IgD-negative memory B cell (primary cell): Measurements from ENCODE around the gene VNN1. TPM values are rescaled to one million over a fixed set of nuclear protein-coding genes. Genes with fewer than 3 reads are reported as not detected.
"Not testable (repeated sequence)": the region's sequence is repeated elsewhere in the genome, so short reads cannot be mapped to it uniquely, and the experiment has no call there.

Source experiments
- H3K27ac Mint-ChIP-seq, 3 donors: one replicate each; pipeline ENCODE4 v1.8.0; 2020 to 2022; ENCODE audit warnings: mild to moderate bottlenecking in 3 of 3, mixed read lengths in 3 of 3, moderate library complexity in 1 of 3
- H3K27me3 Mint-ChIP-seq: one replicate; pipeline ENCODE4 v1.8.0; 2021; ENCODE audit warnings: mixed read lengths
- H3K36me3 Mint-ChIP-seq: one replicate; pipeline ENCODE4 v1.8.0; 2020; ENCODE audit warnings: mild to moderate bottlenecking, mixed read lengths
- H3K4me1 Mint-ChIP-seq, 3 donors: one replicate each; pipeline ENCODE4 v1.8.0; 2020 to 2022; ENCODE audit warnings: mixed read lengths in 3 of 3, mild to moderate bottlenecking in 1 of 3
- H3K4me3 Mint-ChIP-seq, 4 donors: one replicate each; pipeline ENCODE4 v1.8.0; 2020 to 2022; ENCODE audit warnings: mild to moderate bottlenecking in 4 of 4, mixed read lengths in 4 of 4, moderate library complexity in 3 of 4
- H3K9me3 Mint-ChIP-seq, 3 donors: one replicate each; pipeline ENCODE4 v1.8.0; 2020 to 2021; ENCODE audit warnings: mixed read lengths in 3 of 3, mild to moderate bottlenecking in 1 of 3
- polyA plus RNA-seq: library from polyadenylated mRNA; unstranded; fragments of 300-500 nt; fragmentation: Illumina TruSeq; gene quantifications from one replicate; pipeline ENCODE4 v1.2.3, GENCODE V29; 2021

Gene VNN1
- polyA plus RNA-seq, 1 donor from 2014 or later = not detected

DNA sequence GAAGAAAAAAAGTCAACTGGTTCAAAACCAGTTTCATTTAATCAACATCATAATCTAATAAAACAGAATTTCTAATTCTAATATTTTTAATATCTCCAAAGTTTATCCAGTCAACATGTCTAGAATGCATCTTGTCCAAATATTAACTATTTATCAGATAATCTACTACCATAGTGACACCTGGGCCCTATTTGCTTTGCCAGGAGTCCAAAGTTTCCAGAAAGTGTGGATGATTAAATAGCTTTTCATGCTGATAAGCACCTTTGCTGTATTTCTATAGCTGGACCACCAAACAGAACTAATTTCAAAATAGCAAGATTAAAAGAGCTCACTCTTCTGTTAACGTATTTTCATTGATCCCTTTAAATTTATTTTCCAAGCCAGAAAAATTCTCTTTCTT lies 42.6 kb downstream of the VNN1 start:
- peaks cover 2% of the 10 kb centered on the region for H3K27me3 Mint-ChIP-seq
- H3K36me3 Mint-ChIP-seq = no peaks in the 10 kb centered on the region
- no peak overlapping the region for H3K27ac Mint-ChIP-seq
- H3K9me3 Mint-ChIP-seq = no peaks in the 10 kb centered on the region
- H3K4me1 Mint-ChIP-seq = peaks cover 3 to 6% (median 4%) of the 10 kb centered on the region in 3 donors
- H3K4me3 Mint-ChIP-seq = no peak overlapping the region

DNA sequence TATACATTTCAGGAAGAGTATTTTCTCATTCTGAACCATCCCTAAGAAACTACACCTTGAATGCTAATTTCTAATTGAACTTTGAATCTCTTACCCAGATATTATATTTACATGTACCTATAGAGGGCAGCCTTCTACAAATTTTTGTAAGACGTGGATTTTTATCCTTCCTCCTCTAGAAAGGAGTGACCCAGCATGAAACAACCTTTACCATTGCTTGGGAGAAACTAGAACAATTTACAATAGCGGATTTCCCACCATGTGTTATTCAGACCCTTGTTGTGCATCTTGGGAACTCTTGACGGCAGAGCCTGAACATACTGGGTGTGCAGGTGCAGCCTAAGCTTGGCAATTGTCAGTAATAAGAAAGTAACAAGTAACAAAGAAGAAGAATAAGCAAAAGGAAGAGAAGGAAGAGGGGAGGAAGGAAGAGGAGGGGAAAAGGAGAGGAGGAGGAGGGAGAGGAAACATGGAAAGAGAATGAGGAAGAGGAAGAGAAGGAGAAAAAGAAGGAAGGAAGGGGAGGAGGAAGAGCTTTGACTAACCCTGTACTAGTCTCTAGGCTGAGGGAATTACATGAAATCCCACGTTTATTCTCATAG lies 44.1 kb downstream of the VNN1 start:
- peaks cover 2% of the 10 kb centered on the region for H3K27me3 Mint-ChIP-seq
- peaks cover 4 to 6% (median 5%) of the 10 kb centered on the region in 3 donors for H3K4me1 Mint-ChIP-seq
- no peak overlapping the region for H3K27ac Mint-ChIP-seq
- H3K9me3 Mint-ChIP-seq = no peaks in the 10 kb centered on the region
- no peaks in the 10 kb centered on the region for H3K36me3 Mint-ChIP-seq
- H3K4me3 Mint-ChIP-seq = peak overlapping the region in 2 of 4 donors; percentile 68 to 69

DNA sequence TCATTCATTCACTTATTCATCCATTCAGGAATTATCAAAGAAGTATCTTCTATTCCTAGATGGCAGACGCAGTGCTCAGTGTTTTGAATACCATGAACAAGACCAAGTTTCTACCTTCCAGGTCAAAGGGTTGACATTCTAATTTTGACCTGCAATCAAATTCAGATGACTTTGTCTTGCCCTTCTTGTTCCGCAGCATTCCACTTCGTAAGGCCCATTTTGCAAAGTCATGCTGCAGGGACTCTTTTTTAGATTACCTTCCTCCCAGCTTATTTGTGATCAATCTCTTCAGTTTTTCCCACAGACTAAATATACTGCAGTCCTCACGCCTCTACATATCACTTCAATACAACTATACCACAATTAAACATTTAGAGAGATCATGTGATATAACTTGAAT lies 47.7 kb downstream of the VNN1 start:
- H3K36me3 Mint-ChIP-seq = no peaks in the 10 kb centered on the region
- peaks cover 2% of the 10 kb centered on the region for H3K27me3 Mint-ChIP-seq
- peaks cover 4 to 6% (median 5%) of the 10 kb centered on the region in 3 donors for H3K4me1 Mint-ChIP-seq
- no peaks in the 10 kb centered on the region for H3K9me3 Mint-ChIP-seq
- H3K4me3 Mint-ChIP-seq = no peak overlapping the region
- H3K27ac Mint-ChIP-seq = no peak overlapping the region

GRCh38 chr6:132664309-132665034 lies 49.4 kb downstream of the VNN1 start:
- H3K36me3 Mint-ChIP-seq = no peaks in the 10 kb centered on the region

DNA sequence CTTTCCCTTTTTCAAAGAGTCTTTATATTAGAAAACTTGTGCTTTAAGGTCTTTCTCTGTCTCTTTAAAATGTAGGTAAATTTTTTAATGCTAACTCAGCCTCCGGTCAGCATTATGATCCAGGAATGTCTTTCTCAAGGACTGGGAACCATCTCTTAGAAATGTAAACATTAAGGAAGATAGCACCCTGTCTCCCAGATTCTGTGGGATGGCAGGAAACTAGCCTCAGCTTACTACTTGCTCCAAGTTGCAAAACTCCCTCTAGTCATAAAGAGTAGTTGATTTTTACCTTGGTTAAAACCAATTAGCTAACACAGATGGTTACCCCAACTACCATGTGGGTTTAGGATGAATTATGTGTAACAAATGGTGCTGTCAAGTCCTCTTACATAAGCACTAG lies 50.2 kb downstream of the VNN1 start:
- Mint-ChIP-seq H3K9me3 (no peaks in the 10 kb centered on the region), H3K27ac (no peak overlapping the region), H3K27me3 (no peaks in the 10 kb centered on the region), H3K4me1 (peaks cover 0 to 2% (median 0%) of the 10 kb centered on the region in 3 donors), H3K4me3 (no peak overlapping the region), H3K36me3 (no peaks in the 10 kb centered on the region)

More at GRCh38 chr6:132664309-132665034, 49.4 kb downstream of the VNN1 start:
- no peaks in the 10 kb centered on the region for H3K27me3 Mint-ChIP-seq
- peak overlapping the region in 1 of 4 donors; percentile 14 for H3K4me3 Mint-ChIP-seq
- no peaks in the 10 kb centered on the region for H3K9me3 Mint-ChIP-seq
- H3K4me1 Mint-ChIP-seq = peaks cover 0 to 2% (median 2%) of the 10 kb centered on the region in 3 donors
- H3K27ac Mint-ChIP-seq = no peak overlapping the region

DNA sequence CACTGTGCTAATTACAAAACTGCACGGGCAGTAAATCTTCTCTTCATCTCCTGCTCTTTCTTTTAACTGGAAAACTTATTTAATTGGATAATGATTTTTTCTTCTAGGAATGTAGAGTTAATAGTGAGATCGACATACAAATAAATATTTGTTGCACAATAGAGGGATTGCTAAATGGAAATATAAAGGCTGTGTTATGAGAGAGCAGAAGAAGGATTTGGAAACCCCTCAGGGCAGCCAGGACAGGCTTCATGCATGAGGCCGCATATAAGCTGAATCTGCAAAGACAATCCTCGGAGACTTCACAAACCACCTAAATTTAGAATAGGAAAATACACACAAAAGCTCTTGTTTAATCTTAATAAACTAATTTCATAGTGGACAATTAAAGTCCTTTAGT lies 51.9 kb downstream of the VNN1 start:
- Mint-ChIP-seq H3K4me1 (peaks cover 0 to 8% (median 2%) of the 10 kb centered on the region in 3 donors), H3K9me3 (no peaks in the 10 kb centered on the region), H3K27me3 (no peaks in the 10 kb centered on the region), H3K27ac (no peak overlapping the region), H3K4me3 (no peak overlapping the region), H3K36me3 (no peaks in the 10 kb centered on the region)

DNA sequence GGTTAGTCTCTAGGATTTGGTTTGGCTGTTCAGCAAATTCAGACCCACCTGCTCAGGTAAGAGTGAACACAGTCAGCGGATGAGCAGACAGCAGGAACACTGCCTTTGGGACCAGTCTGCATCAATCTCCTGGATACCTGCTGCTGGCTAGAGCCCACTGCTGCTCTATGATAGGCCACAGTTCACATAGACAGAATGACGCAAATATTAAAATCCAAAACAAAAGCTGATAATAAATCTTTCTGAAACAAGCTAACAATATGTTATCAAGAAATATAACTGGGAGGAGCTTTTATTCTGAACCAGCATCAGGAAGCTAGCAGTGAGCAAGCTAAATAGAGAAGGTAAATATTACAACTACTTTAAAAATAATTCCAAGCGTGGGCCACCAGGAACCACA lies 54.8 kb downstream of the VNN1 start, which contains the start of gene TAAR1:
Gene TAAR1, minus strand, starts transcription at position 101 of the 400 bp plus-strand sequence. CDS start 13,179 bp downstream, outside the sequence.
- Mint-ChIP-seq H3K27ac (no peak within 1 kb of the TSS), H3K36me3 (no peaks in the 10 kb centered on the region), H3K4me1 (peaks cover 0 to 5% (median 4%) of the 10 kb centered on the region in 3 donors), H3K27me3 (no peaks in the 10 kb centered on the region), H3K4me3 (no peak within 1 kb of the TSS), H3K9me3 (no peaks in the 10 kb centered on the region)

DNA sequence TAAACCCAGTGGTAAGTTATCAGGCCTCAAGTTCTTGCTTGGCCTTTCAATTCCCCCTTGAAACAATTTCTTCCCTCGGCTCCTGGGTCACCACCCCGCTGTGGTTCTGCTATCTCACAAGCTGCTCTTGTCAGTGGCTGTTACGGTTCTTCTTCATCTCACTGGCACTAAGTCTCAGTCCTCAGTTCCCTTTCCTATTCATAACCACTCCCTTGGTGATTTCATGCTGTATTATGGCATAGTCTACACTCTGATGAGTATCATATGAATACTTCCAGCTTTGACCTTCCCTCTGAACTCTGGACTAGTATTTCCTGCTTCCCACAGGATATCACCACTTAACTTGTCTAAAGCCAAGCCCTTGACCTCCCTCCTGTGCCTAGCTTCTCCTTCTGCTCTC lies 62.8 kb downstream of the VNN1 start:
- Mint-ChIP-seq H3K4me3 (no peak overlapping the region), H3K9me3 (no peaks in the 10 kb centered on the region), H3K27me3 (no peaks in the 10 kb centered on the region), H3K36me3 (no peaks in the 10 kb centered on the region), H3K27ac (no peak overlapping the region), H3K4me1 (peaks cover 0 to 6% (median 0%) of the 10 kb centered on the region in 3 donors)

DNA sequence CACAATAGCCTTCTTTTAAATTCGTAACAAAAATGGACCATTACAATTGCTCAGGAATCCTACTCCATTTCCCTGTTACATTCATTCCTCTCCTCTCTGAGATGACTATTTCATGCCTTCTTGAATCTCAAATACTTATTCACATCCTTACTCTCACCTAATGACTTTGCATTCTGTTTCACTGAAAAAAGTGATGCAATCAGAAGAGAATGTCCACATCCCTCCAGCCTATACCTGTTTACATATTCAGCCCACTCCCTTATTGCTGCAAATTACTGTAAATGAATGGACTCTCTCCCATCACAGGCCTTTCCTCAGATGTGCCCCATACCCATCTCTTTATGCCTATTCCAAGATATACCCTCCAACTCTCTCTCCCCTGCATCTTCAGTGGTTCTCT lies 63.4 kb downstream of the VNN1 start:
- Mint-ChIP-seq H3K27ac (no peak overlapping the region), H3K4me3 (no peak overlapping the region), H3K27me3 (no peaks in the 10 kb centered on the region), H3K9me3 (no peaks in the 10 kb centered on the region), H3K36me3 (no peaks in the 10 kb centered on the region), H3K4me1 (peaks cover 0 to 6% (median 0%) of the 10 kb centered on the region in 3 donors)

GRCh38 chr6:132648828-132649227 lies 65.0 kb downstream of the VNN1 start:
- Mint-ChIP-seq H3K4me3 (no peak overlapping the region), H3K9me3 (no peaks in the 10 kb centered on the region), H3K4me1 (peaks cover 0 to 7% (median under 1%) of the 10 kb centered on the region in 3 donors), H3K27ac (no peak overlapping the region), H3K36me3 (no peaks in the 10 kb centered on the region), H3K27me3 (peaks cover 1% of the 10 kb centered on the region)

DNA sequence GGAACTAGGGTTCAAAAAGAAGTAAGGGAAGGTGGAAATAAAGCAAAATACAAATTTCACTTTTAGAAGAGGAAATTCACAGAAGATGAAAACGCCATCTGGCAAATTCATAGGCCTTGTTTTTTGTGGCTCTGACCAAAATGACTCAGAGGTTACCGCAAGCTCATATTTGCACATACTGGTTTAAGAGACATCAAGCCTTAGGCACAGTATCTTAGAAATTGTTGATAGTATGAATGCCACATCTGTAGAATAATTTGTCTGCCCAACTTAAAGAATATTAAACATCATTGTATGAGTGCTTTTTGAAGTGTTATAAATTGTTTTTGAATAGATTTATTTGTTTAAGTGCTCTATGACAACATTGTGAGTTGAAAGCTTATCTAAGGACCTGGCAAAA lies 65.5 kb downstream of the VNN1 start:
- peaks cover 4 to 11% (median 5%) of the 10 kb centered on the region in 3 donors for H3K4me1 Mint-ChIP-seq
- H3K9me3 Mint-ChIP-seq = no peaks in the 10 kb centered on the region
- H3K27ac Mint-ChIP-seq = no peak overlapping the region
- no peak overlapping the region for H3K4me3 Mint-ChIP-seq
- no peaks in the 10 kb centered on the region for H3K36me3 Mint-ChIP-seq
- H3K27me3 Mint-ChIP-seq = peaks cover 1% of the 10 kb centered on the region

GRCh38 chr6:132643547-132643946 lies 70.3 kb downstream of the VNN1 start:
- H3K4me3 Mint-ChIP-seq = no peak overlapping the region
- peaks cover 1% of the 10 kb centered on the region for H3K27me3 Mint-ChIP-seq
- no peaks in the 10 kb centered on the region for H3K9me3 Mint-ChIP-seq
- peaks cover 10 to 17% (median 16%) of the 10 kb centered on the region in 3 donors for H3K4me1 Mint-ChIP-seq
- no peak overlapping the region for H3K27ac Mint-ChIP-seq
- H3K36me3 Mint-ChIP-seq = no peaks in the 10 kb centered on the region

DNA sequence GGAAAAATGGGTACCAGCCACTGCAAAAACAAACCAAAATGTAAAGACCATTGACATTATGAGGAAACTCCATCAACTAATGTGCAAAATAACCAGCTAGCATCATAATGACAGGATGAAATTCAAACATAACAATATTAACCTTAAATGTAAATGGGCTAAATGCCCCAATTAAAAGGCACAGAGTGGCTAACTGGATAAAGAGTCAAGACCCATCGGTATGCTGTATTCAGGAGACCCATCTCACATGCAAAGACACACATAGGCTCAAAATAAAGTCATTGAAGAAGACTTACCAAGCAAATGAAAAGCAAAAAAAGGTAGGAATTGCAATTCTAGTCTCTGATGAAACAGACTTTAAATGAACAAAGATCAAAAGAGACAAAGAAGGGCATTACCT lies 76.7 kb downstream of the VNN1 start:
- not testable (repeated sequence) for H3K36me3 Mint-ChIP-seq, H3K27me3 Mint-ChIP-seq, H3K27ac Mint-ChIP-seq, H3K4me3 Mint-ChIP-seq
- Mint-ChIP-seq H3K9me3 (peaks cover 2 to 10% (median 5%) of the 10 kb centered on the region in 3 donors), H3K4me1 (peaks cover 3 to 13% (median 6%) of the 10 kb centered on the region in 3 donors)

DNA sequence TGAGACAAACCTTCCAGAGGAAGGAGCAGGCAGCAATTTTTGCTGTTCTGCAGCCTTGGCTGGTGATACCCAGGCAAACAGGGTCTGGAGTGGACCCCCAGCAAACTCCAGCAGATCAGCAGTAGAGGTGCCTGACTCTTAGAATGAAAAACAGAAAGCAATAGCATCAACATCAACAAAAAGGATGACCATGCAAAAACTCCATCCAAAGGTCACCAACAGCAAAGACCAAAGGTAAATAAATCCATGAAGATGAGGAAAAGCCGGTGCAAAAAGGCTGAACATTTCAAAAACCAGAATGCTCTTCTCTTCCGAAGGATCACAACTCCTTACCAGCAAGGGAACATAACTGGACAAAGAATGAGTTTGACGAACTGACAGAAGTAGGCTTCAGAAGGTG lies 77.9 kb downstream of the VNN1 start:
- peaks cover 2 to 10% (median 5%) of the 10 kb centered on the region in 3 donors for H3K9me3 Mint-ChIP-seq
- H3K27ac Mint-ChIP-seq = peak overlapping the region in 1 of 3 donors; percentile 6
- H3K36me3 Mint-ChIP-seq, H3K27me3 Mint-ChIP-seq, H3K4me3 Mint-ChIP-seq: not testable (repeated sequence)
- peaks cover 3 to 13% (median 6%) of the 10 kb centered on the region in 3 donors for H3K4me1 Mint-ChIP-seq

- H3K36me3 Mint-ChIP-seq, H3K4me3 Mint-ChIP-seq, H3K27ac Mint-ChIP-seq, H3K27me3 Mint-ChIP-seq: not testable (repeated sequence)
- Mint-ChIP-seq H3K9me3 (peaks cover 2 to 10% (median 5%) of the 10 kb centered on the region in 3 donors), H3K4me1 (peaks cover 3 to 13% (median 6%) of the 10 kb centered on the region in 3 donors)
Measured at GRCh38 chr6:132635288-132635687, 78.6 kb downstream of the VNN1 start.
